ENCODE measurements around the gene PDE5A.

Gene PDE5A

GRCh38 chr4:119579823-119580222 lies 48.8 kb downstream of the PDE5A start:
- no peak for DNase-seq

- no peak for DNase-seq
Measured at GRCh38 chr4:119570401-119570800, 58.2 kb downstream of the PDE5A start.

- DNase-seq, result no peak
Measured at GRCh38 chr4:119564106-119564505, 64.5 kb downstream of the PDE5A start.

- no peak for DNase-seq
Measured at GRCh38 chr4:119559044-119559647, 69.5 kb downstream of the PDE5A start.

GRCh38 chr4:119550857-119551532 lies 77.6 kb downstream of the PDE5A start:
- no peak for DNase-seq

- no peak for DNase-seq
Measured at GRCh38 chr4:119549639-119550038, 79.0 kb downstream of the PDE5A start.

GRCh38 chr4:119543779-119544178 lies 84.8 kb downstream of the PDE5A start:
- DNase-seq, result no peak

- no peak for DNase-seq
Measured at GRCh38 chr4:119543187-119543586, 85.4 kb downstream of the PDE5A start.

- no peak for DNase-seq
Measured at GRCh38 chr4:119540249-119540648, 88.4 kb downstream of the PDE5A start.

GRCh38 chr4:119537586-119537985 lies 91.0 kb downstream of the PDE5A start:
- no peak for DNase-seq

GRCh38 chr4:119536572-119537528 lies 91.8 kb downstream of the PDE5A start:
- no peak for DNase-seq

- no peak for DNase-seq
Measured at GRCh38 chr4:119532319-119532718, 96.3 kb downstream of the PDE5A start.

- no peak for DNase-seq
Measured at GRCh38 chr4:119529788-119530187, 98.8 kb downstream of the PDE5A start.

- DNase-seq, result no peak
Measured at GRCh38 chr4:119526786-119527550, 101.6 kb downstream of the PDE5A start.

- DNase-seq, result no peak
Measured at GRCh38 chr4:119525771-119526712, 102.6 kb downstream of the PDE5A start.

- no peak for DNase-seq
Measured at GRCh38 chr4:119525005-119525749, 103.4 kb downstream of the PDE5A start.

GRCh38 chr4:119523399-119523798 lies 105.2 kb downstream of the PDE5A start:
- no peak for DNase-seq

GRCh38 chr4:119521268-119521667 lies 107.3 kb downstream of the PDE5A start:
- no peak for DNase-seq

GRCh38 chr4:119518915-119519410 lies 109.6 kb downstream of the PDE5A start:
- no peak for DNase-seq

GRCh38 chr4:119518230-119518892 lies 110.2 kb downstream of the PDE5A start:
- DNase-seq, result no peak
